GM21423 (cell line): Measurements from ENCODE around the gene CNR2.
A peak's percentile ranks its signal among the peaks of the same experiment; 100 is the strongest.
"Not testable (repeated sequence)": the region's sequence is repeated elsewhere in the genome, so short reads cannot be mapped to it uniquely, and the experiment has no call there.

Experiments
- ATAC-seq: cut with Tn5 transposase; IDR thresholded peaks from one replicate; pipeline ENCODE4 v1.9.1; 2021; ENCODE audit warnings: mild to moderate bottlenecking, moderate library complexity; ENCODE audit not compliant: unreplicated experiment

CNR2 gene

GRCh38 chr1:23885222-23885621 is 27.9 kb downstream of the CNR2 start:
- no peak for ATAC-seq

GRCh38 chr1:23882746-23883145 is 30.4 kb downstream of the CNR2 start:
- ATAC-seq: no peak

DNA sequence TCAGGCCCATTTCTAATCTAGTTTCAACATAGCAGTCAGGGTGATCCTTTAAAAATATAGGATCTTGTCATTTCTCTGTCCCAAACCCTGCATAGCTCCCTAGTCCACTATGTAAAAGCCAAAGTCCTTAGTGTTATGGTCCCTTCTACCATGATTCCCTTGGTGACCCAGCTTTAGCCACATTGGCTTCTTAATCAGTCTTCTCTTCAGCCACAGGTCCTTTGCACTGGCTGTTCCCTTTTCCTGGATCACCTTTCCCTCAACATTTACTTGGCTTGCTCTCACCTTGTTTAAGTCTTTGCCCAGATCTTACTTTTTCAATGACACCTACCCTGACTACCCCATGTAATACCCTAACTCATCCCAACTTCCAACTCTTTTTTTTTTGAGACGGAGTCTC is 33.4 kb downstream of the CNR2 start:
- no peak for ATAC-seq

DNA sequence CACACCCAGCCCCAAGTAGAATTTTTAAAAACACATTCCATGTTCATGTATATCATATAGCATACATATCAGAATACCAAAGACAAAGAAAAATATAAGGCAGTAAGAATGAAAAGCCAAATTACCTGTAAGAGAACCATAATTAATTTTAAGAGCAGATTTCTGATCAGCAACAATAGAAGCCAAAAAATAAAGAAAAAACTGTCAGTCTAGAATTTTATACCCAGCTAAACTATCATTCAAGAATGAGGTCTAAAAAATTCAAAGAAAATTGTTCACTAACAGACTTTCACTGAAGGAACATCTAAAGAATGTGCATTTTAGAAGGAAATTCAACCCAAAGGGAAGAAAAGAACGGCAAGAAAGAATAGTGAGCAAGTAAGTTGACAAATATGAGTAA is 34.5 kb downstream of the CNR2 start:
- ATAC-seq: no peak

- no peak for ATAC-seq
These were observed 37.8 kb downstream of the CNR2 start for GRCh38 chr1:23875382-23875781.

- no peak for ATAC-seq
These were observed 40.7 kb downstream of the CNR2 start for GRCh38 chr1:23872421-23872820.

- no peak for ATAC-seq
These were observed 44.1 kb downstream of the CNR2 start for GRCh38 chr1:23869051-23869450.

- ATAC-seq: peak; percentile 8
These were observed 44.6 kb downstream of the CNR2 start for GRCh38 chr1:23868557-23869016.

DNA sequence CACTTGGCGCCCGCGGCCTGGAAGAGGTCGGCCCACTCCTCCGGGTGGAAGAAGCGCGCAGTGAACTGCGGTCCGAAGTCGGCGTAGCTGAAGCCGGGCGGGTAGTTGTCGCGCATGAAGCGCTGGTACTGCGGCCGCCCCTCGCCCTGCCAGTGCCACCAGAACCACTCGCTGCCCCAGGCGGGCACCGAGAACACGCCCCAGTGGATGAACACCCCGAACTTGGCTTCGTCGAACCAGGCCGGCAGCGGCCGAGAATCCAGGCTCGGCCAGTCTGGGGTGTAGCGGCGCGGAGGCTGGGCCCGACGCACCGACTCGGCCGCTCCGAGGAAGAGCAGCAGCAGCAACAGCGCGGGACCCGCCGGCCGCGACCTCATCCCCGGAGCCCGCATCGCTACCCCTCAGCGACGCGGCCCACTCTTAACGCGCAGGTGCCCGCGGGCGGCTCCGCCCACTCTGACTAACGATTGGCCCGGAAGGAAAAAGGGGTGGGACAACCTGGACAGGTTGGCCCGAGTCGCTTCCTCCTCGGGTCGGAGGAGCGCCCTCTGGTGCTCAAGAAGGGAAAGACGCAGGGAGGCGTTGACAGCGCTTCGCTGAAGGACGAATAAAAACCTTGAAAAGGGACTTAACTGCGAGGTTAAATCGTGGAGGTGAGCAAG is 45.1 kb downstream of the CNR2 start, which contains the start of gene FUCA1:
TSS of gene FUCA1 (minus strand) at position 396 of the 662 bp plus-strand sequence. CDS start at position 392, 4 bp downstream.
- ATAC-seq: peak; percentile 89

- ATAC-seq: peak; percentile 16
These were observed 45.6 kb downstream of the CNR2 start for GRCh38 chr1:23867542-23867894.

- ATAC-seq: no peak
These were observed 47.6 kb downstream of the CNR2 start for GRCh38 chr1:23865543-23865930.

DNA sequence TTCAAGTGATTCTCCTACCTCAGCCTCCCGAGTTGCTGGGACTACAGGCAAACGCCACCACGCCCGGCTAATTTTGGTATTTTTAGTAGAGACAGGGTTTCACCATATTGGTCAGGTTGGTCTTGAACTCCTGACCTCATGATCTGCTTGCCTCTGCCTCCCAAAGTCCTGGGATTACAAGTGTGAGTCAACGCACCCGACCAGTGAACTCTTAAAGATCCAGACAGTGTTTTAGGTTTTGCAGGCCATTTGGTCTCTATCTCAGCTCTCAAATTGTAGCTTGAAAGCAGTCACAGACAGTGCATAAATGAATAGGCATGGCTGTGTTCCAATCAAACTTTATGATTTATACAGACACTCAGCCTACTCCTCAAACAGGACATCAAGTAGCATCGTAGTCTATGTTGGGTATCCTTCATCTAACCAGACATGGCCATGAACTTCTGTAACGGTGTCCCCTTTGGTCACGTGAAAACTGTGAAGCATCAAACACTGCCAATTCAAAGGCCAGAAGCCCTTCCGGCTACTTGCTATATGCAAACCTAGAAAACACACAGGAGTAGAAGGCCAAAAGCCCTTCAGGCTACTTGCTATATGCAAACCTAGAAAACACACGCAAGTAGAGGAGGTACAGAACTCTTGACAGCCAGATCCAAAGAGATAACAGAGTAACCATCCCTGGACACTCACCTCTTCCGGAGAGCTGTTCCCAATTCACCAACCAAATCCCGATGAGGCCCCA is 48.2 kb downstream of the CNR2 start:
- ATAC-seq: no peak

- no peak for ATAC-seq
These were observed 50.5 kb downstream of the CNR2 start for GRCh38 chr1:23862640-23863039.

DNA sequence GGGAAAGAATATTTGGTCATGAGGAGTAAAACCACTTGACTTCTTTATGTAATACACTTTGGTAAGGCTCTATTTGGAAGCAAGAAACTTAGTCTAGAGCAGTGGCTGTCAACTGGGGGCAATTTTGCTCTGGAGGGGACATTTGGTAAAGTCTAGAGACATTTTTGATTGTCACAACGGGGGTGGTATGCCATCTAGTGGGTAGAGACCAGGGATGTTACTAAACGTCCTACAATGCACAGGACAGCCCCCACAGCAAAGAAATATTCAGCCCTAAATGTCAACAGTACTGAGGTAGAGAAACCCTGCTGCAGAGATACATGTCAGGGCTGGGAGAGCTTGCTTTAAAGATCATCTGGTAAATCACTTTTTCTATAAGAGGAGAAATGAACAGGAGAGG is 58.6 kb downstream of the CNR2 start:
- no peak for ATAC-seq

DNA sequence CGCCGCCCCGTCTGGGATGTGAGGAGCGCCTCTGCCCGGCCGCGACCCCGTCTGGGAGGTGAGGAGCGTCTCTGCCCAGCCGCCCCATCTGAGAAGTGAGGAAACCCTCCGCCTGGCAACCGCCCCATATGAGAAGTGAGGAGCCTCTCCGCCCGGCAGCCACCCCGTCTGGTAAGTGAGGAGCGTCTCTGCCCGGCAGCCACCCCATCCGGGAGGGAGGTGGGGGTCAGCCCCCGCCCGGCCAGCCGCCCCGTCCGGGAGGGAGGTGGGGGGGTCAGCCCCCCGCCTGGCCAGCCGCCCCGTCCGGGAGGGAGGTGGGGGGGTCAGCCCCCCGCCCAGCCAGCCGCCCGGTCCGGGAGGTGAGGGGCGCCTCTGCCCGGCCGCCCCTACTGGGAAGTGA is 60.0 kb downstream of the CNR2 start:
- ATAC-seq: not testable (repeated sequence)

DNA sequence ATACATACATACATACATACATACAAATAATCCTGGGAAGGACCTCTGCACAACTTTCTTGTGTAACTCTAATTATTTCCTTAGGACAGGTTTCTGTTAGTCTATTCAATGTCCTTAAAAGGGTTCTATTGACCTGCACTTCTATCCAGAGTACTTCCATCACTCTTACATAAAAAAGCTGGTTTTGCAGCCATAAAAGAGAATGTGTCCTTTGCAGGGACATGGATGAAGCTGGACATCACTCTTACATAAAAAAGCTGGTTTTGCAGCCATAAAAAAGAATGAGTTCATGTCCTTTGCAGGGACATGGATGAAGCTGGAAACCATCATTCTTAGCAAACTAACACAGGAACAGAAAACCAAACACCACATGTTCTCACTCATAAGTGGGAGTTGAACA is 61.8 kb downstream of the CNR2 start:
- ATAC-seq: not testable (repeated sequence)

DNA sequence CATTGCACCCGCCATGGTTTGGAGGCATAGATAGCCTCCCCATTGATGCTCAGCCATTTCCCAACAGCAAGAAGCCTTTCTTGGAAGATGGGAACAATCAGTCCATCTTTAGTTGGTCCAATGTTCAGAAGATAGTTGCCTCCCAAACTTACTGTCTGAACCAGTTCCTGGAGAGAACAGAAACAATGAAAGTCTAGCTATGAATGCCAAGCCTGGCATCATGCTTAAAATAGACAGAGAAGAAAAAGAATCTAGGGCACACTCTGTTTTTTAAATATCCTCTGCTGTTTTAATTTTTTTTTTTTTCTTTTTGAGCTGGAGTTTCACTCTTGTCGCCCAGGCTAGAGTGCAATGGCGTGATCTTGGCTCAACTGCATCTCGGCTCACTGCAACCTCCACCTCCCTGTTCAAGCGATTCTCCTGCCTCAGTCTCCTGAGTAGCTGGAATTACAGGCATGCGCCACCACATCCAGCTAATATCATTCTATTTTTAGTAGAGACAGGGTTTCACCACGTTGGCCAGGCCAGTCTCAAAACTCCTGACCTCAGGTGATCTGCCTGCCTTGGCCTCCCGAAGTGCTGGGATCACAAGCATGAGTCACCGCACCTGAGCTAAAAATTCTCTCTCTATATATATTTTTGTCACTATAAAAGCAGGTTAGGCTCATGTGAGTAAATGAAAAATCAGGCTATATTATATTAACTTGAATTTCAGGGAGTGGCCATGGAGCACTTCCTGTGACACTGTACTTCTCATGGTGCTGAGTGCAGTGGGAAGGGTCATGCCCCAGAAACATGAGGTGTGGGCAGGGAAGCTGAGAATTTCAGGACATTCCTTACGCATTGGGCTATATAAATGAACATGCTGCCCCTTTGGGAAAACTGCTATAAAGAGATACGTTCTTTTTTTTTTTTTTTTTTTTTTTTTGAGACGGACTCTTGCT is 64.2 kb downstream of the CNR2 start:
- no peak for ATAC-seq

- not testable (repeated sequence) for ATAC-seq
These were observed 65.6 kb downstream of the CNR2 start for GRCh38 chr1:23847482-23848095.

GRCh38 chr1:23845163-23845562 is 68.0 kb downstream of the CNR2 start:
- no peak for ATAC-seq

DNA sequence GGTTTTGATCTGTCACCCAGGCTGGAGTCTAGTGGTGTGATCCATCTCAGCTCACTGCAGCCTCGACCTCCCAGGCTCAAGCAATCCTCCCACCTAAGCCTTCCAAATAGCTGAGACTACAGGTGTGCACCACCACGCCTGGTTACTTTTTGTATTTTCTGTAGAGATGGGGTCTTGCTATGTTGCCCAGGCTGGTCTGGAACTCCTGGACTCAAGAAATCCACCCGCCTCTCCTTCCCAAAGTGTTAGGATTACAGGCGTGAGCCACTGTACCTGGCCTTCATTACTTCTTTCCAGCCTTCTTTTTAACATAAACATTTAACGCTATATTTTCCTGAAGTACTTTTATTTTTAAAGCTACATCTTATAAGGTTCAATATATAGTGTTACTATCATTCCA is 69.5 kb downstream of the CNR2 start:
- ATAC-seq: no peak

DNA sequence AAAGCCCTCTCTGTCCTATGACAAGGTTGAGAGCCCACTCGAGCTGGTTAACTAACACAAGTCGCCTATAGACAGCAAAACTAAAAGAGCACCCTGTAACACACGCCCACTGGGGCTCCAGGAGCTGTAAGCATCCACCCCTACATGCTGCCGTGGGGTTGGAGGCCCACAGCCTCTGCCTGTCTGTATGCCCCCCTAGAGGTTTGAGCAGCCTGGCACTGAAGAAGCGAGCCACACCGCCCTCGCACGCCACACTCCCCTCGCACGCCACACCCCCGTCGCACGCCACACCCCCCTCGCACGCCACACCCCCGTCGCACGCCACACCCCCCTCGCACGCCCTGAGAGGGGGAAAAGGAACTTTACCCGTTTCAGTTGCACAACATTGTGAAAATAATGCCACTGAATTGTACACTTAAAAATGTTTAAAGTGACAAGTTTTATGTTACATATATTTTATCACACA is 74.7 kb downstream of the CNR2 start:
- no peak for ATAC-seq
